Skeletal muscle cell (primary cell): ENCODE results near the gene TEX51.

Source experiments
- DNase-seq: peaks from one replicate; pipeline ENCODE4 v3.0.0-alpha.2; 2010; ENCODE audit warnings: low read depth
- H3K4me3 ChIP-seq: 2 replicates; pipeline ENCODE4 v1.5.1; 2011; ENCODE audit warnings: low read depth, mild to moderate bottlenecking, control low read depth, low read length, moderate library complexity

The TEX51 gene

GRCh38 chr2:126877041-126877440 lies 21.6 kb upstream of the TEX51 start:
- DNase-seq: no peak
- H3K4me3 ChIP-seq: no peak overlapping the region

DNA sequence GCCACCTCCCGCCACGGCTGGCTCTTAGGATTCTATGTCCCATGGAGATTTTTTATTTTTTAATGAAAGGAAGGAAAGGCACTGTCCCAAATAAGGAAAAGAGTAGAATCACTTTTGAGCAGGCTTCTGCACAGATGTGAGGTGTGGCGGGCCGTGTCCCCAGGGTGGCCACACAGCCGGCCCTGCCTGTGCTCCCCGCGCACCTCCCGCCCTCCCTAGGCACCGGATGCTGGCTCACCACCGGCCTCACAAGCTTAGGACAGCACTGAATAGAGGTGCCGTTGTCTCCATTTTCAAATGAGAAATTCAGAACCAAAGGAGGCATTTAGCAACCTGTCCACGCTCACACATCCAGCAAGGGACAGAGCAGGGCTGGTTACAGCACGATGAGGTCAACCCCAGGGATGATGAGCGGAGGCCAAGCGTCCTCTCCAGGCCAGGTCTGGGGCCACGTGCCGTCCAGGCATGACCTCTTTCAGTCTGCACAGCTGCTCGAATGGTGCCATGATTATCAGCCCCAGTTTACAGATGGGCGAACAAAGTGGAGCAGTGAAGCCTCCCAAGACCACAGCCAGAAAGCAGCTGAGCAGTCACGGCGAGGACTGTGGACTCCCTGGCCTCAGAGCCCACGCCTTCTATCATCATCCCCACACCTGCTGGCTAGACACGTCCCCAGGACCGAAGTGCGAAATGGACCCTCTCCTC lies 20.7 kb upstream of the TEX51 start:
- no peak overlapping the region for H3K4me3 ChIP-seq
- no peak for DNase-seq

DNA sequence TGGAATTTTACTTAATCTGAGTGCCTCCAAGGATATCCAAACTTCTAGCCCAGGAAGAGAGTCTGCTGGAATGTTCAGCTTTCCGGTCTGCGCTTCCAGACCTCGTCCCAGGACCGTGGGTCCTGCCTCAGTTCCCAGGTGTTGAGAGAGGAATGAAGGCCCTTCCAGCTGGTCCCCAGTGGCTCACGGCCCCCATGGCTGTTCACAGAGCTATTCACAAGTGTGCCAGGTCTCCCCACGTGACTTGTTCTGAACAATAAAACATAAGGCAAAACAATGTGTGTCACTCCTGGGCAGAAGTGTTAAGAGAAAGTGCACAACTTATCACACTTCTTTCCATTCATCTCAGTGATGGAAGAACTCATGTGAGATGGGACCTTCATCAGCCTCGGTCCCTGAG lies 20.1 kb upstream of the TEX51 start:
- no peak for DNase-seq
- no peak overlapping the region for H3K4me3 ChIP-seq

DNA sequence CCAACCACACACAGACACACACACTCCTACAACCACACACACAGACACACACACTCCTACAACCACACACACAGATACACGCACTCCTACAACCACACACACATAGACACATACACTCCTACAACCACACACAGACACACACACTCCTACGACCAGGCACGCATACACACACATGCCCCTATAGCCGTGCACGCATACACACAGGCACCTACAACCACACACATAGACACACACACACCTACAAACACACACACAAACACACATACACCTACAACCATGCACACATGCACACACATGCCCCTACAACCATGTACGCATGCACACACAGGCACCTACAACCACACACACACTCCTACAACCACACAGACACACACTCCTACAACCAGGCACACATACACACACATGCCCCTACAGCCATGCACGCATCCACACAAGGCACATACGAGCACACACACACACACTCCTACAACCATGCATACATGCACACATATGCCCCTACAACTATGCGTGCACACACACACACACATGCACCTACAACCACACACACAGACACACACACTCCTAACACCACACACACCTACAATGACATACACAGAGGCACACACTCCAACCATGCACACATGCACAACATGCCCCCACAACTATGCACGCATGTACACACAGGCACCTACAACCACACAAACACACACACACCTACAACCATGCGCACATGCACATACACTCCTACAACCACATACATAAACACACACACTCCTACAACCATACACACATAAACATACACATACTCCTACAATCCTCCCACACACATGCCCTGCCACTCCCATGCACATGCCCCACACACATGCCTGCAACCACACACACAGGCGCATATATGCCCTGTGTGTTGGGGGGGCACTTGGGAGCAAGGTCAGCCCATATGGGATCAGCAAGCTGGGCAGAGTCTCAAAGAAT lies 19.1 kb upstream of the TEX51 start:
- H3K4me3 ChIP-seq: no peak overlapping the region
- DNase-seq: no peak

DNA sequence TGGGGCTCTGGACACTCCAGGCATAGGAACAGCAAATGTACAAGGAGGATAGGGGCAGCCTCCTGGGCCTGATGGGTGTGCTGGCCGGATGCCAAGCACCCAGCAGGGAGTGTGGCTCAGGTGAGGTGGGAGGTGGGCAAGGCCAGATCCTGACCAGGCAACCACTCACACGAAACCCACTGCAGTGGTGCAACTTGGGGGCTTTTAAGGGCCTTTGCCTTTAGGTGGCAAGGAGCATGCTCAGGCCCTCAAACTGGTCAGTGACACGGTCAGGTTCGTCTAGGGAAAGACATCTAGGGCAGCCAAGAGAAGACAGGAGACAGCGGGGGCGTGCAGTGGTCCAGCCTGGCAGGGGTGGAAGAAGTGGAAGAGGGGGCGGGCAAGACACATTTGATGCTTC lies 18.4 kb upstream of the TEX51 start:
- DNase-seq: no peak
- H3K4me3 ChIP-seq: no peak overlapping the region

DNA sequence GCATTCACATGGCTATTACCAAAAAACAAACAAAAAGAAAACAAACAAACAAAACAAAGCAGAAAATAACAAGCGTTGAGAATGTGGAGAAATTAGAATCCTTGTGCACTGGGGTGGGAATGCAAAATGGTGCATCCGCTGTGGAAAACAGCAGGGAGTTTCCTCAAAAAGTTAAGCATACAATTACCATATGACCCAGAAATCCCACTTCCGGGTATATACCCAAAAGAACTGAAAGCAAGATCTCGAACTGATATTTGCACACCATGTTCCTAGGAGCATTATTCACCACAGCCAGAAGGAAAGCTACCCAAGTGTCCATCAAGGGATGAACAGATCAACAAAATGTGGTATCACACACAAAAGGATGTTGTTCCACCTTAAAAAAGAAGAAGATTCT lies 17.9 kb upstream of the TEX51 start:
- no peak overlapping the region for H3K4me3 ChIP-seq
- no peak for DNase-seq

GRCh38 chr2:126881591-126881990 lies 17.1 kb upstream of the TEX51 start:
- no peak for DNase-seq

GRCh38 chr2:126882181-126882580 lies 16.5 kb upstream of the TEX51 start:
- no peak for DNase-seq

More at GRCh38 chr2:126881591-126881990, 17.1 kb upstream of the TEX51 start:
- no peak overlapping the region for H3K4me3 ChIP-seq

GRCh38 chr2:126882736-126883665 lies 15.7 kb upstream of the TEX51 start:
- no peak for DNase-seq
- H3K4me3 ChIP-seq: no peak overlapping the region

More at GRCh38 chr2:126882181-126882580, 16.5 kb upstream of the TEX51 start:
- no peak overlapping the region for H3K4me3 ChIP-seq

DNA sequence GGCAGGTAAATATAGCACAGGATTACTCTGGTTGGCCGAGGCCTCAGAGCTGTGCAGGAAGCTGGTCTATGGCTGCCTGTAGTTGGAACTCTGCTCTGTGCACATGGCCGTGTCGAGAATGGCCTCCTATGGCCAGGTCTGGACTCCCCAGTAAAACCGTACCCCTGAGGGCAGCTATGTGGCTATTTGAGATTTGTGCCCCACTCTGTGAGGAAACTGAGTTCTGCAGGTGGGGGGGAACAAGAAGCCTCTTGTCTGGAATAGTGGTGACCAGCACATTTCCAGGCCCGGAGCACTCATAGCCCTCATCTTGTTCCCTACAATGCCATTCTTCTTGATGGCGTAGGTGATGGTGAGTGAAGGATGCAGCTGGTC lies 15.0 kb upstream of the TEX51 start:
- H3K4me3 ChIP-seq: no peak overlapping the region
- no peak for DNase-seq

GRCh38 chr2:126884861-126885750 lies 13.6 kb upstream of the TEX51 start:
- no peak overlapping the region for H3K4me3 ChIP-seq
- DNase-seq: no peak

DNA sequence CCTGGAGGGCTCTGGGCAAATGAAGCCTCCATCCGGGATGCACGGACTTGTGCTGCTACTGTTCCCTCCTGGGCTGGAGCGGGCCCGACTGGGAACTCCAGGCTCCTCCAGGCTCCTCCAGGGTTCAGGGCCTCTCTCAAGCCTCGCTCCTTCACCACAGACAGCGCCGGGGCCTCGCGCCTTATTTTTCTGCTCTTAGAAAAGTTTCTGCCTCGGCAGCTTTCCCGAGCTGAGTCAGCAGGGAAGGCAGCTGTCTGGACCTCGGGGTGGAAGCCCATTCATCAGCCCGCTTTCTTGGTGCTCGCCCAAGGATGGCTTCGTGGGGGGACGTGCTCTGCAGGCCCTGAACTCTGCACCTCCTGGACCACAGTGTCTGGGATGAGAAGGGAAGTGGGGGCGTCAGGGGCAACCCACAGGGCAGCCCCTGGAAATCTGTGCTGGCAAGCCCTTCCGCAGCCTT lies 12.9 kb upstream of the TEX51 start:
- peak overlapping the region; percentile 36 for H3K4me3 ChIP-seq
- peak; percentile 8 for DNase-seq

DNA sequence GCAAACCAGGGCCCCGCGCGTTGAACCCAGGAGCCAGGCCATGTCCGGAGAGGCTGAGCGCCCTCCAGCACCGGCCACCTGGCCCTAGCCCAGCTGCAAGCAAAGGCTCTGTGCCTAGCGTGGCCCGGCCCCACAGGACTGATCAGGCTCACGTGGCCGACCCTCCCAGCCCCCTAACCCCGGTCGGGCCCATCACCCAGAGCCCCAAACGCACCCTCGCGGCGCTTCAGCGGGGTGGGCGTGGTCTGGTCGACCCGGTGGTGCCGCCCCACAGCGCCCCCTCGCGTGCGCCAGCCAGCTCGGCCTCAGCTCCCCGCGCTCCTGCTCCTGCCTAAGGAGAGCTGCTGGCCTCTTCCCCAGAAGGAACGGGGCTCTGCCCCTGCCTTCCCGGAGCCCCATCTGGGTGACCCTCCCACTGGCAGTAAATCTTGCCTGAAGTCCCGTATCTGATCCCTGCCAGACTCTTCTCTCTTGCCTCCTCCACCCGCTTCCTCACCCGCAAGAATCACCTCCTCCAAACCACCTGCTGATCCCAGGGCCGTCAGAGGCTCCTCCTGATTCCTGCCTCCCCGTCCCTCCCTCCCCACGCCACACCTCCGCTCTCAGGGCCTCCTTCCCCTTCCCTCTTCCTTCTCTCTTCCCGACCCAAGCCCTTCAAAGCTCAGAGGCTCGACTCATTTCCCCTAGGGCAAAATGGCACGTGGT lies 12.3 kb upstream of the TEX51 start:
- H3K4me3 ChIP-seq: peak overlapping the region; percentile 36
- DNase-seq: no peak

DNA sequence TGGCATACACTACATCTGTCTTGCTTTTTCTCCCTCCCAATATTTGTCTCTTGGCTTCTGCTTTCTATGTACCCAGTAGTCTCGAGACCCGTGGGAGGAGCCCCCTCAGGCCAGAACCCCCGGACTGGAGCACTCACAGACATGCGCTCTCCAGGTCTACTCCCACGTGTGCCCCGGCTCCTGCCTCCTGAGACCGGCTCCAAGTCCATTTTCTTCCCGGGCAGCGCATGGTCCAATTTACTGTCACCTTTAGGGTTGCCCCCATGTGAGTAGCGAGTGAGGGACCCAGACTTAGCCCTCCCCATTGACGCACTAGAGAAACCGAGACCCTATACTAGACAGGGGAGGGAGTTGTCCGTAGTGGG lies 11.8 kb upstream of the TEX51 start:
- no peak for DNase-seq
- no peak overlapping the region for H3K4me3 ChIP-seq

GRCh38 chr2:126887506-126887905 lies 11.2 kb upstream of the TEX51 start:
- no peak overlapping the region for H3K4me3 ChIP-seq
- no peak for DNase-seq

- H3K4me3 ChIP-seq: no peak overlapping the region
- DNase-seq: no peak
Observed at GRCh38 chr2:126888046-126888445, 10.6 kb upstream of the TEX51 start.

DNA sequence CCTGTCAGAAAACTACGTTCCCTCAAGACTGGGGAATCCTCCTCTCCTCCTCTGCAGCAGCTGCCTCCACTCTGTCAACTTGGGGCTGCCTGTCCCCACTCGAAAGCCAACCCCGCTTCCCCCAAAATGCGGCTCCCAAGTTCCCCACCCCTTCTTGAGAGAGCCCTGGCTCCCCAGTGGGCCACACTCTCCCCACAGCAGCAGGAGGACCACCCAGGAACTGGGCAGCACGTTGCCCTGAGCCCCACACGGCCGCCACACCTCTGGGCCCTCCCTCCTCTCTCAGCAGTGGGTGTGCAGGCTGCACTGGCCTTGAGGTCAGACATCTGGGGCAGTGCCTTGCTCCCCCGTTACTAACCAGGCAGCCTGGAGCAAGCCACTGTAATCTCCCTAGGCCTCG lies 9.6 kb upstream of the TEX51 start:
- H3K4me3 ChIP-seq: no peak overlapping the region
- DNase-seq: no peak

DNA sequence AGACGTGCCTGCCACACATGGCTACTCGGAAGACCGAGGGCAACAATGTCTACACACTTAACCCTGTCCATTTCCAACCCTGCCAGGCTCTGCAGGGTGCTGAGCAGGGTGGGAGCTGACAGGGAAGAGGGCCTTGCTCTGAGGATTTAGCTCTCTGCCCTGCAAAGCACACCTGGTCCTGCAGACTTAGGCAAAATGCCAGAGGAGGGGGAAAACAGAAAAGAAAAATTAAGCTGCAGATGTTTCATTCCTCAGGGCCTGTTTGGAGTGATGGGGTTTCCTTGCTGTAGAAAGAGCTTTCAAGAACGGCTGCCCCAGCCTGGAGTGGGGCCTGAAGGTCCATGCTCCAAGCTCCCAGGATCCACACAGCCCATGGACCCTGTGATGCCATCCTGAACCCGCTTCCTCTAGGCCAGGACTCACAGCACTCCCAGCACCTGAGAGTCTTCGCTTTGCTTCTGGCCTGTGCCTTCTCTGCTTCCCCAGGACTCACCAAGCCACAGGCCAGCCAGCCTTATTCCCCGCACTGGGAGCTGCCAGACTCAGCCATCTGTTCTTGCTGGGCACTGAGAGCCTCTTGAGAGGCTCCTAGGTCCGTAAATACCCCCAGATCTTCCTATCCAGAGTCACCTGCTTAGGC lies 9.1 kb upstream of the TEX51 start:
- no peak for DNase-seq
- no peak overlapping the region for H3K4me3 ChIP-seq
